Renal cortex interstitium (tissue), 11 donors: ENCODE measurements around the gene IL21R. TPM values are rescaled to one million over a fixed set of nuclear protein-coding genes. Genes with fewer than 3 reads are reported as not detected.

Experiments used
- DNase-seq, 11 donors: peaks; one replicate each; pipeline ENCODE4 v3.0.0-alpha.2; 2013; ENCODE audit warnings: low read depth in 9 of 11, low spot score in 4 of 11; ENCODE audit errors: extremely low read depth in 1 of 11
- polyA plus RNA-seq, 3 donors: library from polyadenylated mRNA; unstranded; fragments of 120-200 nt; gene quantifications; one replicate each; pipeline ENCODE4 v1.2.1, GENCODE V29; 2013; ENCODE audit not compliant: insufficient read length in 3 of 3

Gene IL21R
- polyA plus RNA-seq, 3 donors, result 0.14 to 0.32 (median 0.17) TPM

- no peak for DNase-seq
These were observed 71.3 kb downstream of the IL21R start for GRCh38 chr16:27473101-27473900.

DNA sequence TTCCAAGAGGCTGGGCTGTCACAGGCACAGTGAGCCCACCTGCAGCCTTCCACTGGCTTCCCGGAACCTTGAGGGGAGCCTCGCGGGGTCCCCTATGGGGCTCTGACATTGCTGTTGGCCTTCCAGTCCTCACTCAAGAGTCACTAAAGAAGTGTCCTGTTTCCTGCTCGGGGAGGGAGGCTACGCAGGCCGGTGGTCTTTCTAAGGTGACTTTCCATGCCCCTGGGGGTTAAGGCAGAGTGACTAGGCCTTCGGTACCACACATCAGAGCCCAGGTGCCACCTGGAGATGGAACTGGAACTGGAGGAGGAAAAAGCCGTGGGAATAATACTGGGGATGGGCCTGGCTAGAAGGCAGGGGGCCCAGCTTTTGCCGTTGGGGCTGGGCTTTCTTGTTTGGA, 72.1 kb downstream of the IL21R start:
- no peak for DNase-seq

DNA sequence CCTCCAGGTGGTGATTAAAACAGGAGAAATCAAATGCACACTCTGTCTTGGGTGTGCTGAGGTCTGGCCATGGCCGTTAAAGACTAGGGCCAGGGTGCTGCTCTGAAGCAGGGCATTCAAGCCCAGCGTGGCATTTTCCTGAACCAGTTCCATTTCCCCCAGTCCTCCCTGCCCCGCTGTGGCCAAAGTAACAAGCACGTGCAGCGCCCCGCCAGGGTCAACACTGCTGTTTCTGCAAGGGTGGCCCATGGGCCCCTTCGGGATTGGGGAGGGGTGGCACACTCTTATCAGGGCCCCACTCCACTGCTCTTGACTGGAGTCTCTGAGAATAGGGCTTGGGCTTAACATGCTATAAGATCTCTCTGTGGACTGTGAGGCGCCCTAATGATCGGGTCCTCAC, 72.9 kb downstream of the IL21R start:
- DNase-seq, result no peak

DNA sequence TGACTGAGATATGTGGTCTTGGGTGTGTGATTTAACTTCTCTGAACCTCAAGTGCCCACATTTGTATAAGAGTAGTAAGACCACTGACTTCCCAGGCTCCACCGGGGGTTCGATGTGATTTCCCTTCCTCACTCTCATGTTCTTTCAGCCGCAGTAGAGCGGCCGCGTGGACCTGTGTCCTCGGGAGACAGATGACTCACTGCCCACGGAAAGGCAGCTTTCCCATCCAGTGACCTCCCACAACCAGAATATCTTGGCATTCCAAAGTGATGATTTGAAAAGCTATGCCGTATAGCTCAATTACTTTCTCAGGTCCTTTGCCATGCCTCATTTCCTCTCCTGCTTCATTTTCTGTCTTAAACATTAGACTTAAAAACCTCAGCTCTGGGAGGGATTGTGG, 73.6 kb downstream of the IL21R start:
- DNase-seq, result no peak

- DNase-seq, result no peak
These were observed 74.3 kb downstream of the IL21R start for GRCh38 chr16:27476240-27476639.

DNA sequence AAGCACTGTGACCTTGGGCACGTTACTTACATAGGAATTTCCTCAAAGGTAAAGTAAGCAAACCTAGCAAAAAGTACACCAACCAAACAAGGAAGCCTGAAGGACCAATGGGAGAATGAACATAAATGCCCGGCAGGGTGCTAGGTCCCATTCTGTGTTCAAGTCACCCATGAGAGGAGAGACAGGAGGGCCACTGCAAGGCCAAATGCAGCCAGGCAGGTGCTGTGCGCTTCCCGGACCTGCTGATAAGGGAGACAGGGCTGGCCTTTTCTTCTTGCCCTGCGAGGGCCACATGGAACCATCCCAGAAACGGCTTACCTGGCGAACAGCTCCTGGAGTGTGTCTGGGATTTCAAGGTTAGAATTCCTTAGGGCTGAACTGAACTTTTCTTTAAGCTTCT, 78.8 kb downstream of the IL21R start:
- no peak for DNase-seq

DNA sequence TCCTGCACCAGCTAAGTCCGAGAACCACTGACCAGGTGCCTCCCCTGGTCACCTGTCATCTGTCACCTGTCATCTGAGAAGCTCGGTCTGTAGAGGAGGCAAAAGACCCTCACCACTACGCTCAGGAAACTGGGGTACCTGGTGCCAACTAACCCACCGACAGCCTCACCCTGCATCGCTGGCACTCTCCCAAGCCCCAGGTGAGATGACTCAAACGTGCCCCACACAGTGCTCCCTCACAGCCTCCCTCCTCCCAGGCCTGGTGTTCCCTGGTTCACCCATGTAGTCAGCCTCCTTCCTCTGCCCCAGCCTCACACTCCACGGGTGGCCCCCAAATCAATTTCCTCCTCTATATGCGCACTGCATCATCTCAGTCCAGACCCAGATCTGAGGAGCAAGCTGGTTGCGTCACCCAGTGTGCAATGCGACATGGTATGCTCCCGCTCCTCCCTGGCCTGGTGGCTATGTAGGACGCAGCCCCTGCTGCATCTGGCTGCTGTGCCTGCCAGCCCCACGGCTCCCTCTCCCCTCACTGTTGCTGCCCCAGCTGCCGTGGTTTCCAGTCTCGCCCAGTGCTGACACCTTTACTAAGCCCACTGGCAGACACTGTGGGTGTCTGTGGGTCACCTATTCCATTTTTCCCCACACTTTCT, 79.4 kb downstream of the IL21R start:
- no peak for DNase-seq

- DNase-seq, result no peak
These were observed 80.6 kb downstream of the IL21R start for GRCh38 chr16:27482397-27483087.

DNA sequence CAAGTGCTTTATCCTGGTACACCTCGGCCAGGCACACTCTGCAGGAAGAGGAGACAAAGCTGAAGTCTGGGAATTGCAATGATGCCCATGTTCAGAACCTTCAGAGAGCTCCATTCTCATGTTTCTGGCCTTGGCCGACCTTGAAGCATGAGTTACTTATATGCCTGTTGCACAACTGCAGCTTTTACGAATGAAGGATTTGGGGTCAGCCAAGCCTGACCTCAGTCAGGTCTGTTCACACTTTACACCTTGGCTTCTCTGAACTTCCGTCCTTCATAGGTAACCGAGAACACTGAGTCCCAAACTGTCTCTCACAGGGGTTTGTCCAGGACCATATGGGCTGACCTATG, 81.1 kb downstream of the IL21R start:
- peak in 1 of 11 donors; percentile 6 for DNase-seq

DNA sequence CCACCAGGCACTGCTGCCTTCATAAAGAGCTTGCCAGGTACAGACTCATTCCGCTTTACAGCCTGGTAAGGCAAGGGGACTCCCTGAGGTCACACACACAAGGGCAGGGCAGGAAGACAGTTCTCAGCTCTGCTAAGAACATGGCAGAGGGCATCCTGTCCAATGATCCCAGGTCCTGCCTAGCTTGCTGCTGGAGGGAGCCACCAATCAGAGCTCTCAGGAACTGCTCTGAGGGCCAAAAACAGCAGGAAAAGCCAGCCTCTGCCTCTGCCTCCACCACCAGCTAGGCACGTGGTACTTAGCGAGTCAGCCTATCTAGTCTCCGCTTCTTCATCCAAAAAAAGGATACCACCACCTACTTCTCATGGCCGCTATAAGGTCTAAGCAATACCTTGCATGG, 81.7 kb downstream of the IL21R start:
- DNase-seq, result no peak

- no peak for DNase-seq
These were observed 83.2 kb downstream of the IL21R start for GRCh38 chr16:27485126-27485525.

- DNase-seq, result no peak
These were observed 83.8 kb downstream of the IL21R start for GRCh38 chr16:27485811-27486210.

GRCh38 chr16:27486344-27486743, 84.4 kb downstream of the IL21R start:
- DNase-seq, result no peak

DNA sequence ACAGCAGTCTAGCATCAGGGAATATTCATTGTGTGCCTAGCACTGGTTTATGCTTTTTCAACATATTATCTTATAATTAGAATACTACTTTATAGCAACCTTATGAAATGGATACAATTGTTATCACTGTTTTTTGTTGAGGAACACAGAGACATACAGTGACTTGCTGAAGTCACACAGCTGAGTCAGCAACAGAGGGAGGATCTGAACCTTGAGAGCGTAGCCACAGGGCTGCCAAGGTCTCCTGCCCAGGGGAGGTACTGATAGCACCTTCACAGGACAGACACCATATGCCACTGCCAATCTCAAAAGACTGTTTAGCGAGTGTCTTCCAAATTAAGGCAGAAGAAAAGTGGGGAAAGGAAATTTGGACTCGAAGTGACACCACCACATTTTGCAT, 84.8 kb downstream of the IL21R start:
- DNase-seq, result no peak

DNA sequence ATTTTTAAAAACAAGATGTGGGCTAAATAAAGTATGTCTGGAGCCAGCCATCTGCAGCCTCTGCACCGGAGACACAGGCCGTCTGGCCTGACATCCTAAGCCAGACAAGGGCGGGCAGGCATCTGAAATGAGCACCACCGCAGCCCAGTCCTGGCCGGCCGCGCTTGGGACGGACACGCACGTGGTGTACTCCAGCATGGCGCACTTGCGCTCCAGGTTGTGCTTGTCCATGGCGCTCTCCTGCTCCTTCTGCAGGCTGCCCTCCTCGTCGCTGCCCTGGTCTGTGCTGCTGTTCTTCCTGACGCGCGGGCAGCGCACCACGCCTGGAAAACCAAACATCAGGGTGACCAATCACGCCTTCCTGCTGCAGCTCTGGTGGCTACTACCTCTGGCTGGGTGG, 87.4 kb downstream of the IL21R start:
- DNase-seq, result no peak

- no peak for DNase-seq
These were observed 87.9 kb downstream of the IL21R start for GRCh38 chr16:27489906-27490305.

DNA sequence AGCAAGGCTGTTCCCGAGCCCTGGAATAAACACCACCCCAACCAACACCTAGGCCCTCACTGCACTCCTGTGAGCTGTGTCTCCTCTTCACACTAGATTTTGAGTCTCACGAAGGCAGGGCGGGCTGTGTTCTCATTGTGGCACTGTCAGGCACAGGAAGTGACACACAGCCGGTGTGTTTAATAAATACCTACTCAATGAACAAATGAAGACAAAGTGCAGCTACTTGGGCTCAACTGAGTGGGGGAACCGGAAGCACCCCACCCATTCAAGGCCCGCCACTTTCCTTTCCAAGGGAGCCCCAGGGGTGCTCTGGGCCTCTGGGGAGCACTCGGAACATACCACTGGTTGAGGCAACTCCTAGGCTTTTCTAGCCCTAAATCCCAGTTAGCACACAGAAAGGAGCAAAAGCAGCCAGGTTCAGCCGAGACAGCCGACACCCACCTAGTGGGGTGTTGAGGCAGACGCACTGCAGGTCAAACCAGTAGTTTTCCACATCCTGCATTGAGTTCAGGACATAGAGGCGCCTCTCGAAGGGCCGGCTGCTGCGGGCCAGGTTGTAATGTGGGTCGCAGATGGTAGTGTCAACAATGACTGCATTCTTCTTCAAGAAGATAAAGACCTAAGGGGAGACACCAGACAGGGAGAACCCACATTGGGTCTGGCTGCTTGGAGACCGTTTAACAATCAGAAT, 90.1 kb downstream of the IL21R start:
- DNase-seq, result no peak

GRCh38 chr16:27492588-27492979, 90.6 kb downstream of the IL21R start:
- no peak for DNase-seq

DNA sequence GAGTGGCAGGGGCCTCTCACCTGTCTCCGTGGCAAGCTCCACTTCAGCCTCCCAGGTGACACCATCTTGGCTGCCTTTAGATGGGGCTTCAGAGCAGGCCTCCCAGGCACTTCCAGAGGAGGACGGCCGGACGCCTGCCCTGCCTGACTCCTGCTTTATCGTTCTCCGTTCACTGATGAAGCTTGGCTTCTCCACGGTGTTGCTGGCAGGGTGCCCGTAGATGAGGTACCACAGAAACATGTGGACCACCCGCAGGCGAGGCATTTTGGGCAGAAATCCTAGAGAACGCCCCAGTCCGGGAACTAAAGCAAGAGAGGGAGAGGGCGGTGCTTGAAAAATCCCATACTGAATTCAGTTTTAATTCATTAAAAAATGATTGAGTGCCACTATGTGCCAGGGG, 93.2 kb downstream of the IL21R start:
- no peak for DNase-seq
